K562 (cell line): Measurements from ENCODE around the gene KCNK3. TPM values are rescaled to one million over a fixed set of nuclear protein-coding genes. Genes with fewer than 3 reads are reported as not detected.

Experiments used
- CSDE1 ChIP-seq, 2 experiments: fragments of 450-650 bp; IDR thresholded peaks; 2 replicates each; pipeline ENCODE4 v1.6.1; 2016; ENCODE audit warnings: mild to moderate bottlenecking in 1 of 2
- HDAC2 ChIP-seq: fragments of 450-650 bp; IDR thresholded peaks from 2 replicates; pipeline ENCODE4 v1.6.1; 2016; ENCODE audit warnings: mild to moderate bottlenecking
- KAT7 ChIP-seq: sonication (generic); formaldehyde crosslinking; IDR thresholded peaks from 2 replicates; pipeline ENCODE4 v1.8.0; 2022; ENCODE audit warnings: missing genetic modification reagents, mild to moderate bottlenecking, borderline replicate concordance
- LARP7 ChIP-seq: fragments of 450-650 bp; IDR thresholded peaks from 2 replicates; pipeline ENCODE4 v1.6.1; 2016
- MAFK ChIP-seq: IDR thresholded peaks from 2 replicates; pipeline ENCODE4 v1.6.1; 2011; ENCODE audit warnings: low read length, improper control_type of control experiment
- NFIC ChIP-seq: fragments of 450-650 bp; IDR thresholded peaks from 2 replicates; pipeline ENCODE4 v1.6.1; 2017; ENCODE audit warnings: mild to moderate bottlenecking, inconsistent platforms
- NFRKB ChIP-seq: fragments of 450-650 bp; IDR thresholded peaks from 2 replicates; pipeline ENCODE4 v1.6.1; 2016; ENCODE audit warnings: low read depth
- NFYB ChIP-seq: IDR thresholded peaks from 2 replicates; pipeline ENCODE4 v1.6.1; 2011; ENCODE audit warnings: mild to moderate bottlenecking, moderate library complexity; ENCODE audit not compliant: insufficient read length; ENCODE audit errors: extremely low read depth
- RNF2 ChIP-seq: sonication (generic); IDR thresholded peaks from 2 replicates; pipeline ENCODE4 v1.6.1; 2016
- SMAD4 ChIP-seq: fragments of 250-450 bp; sonication (Bioruptor Pico); conservative IDR thresholded peaks from 2 replicates; pipeline ENCODE4 v1.8.0; 2021; ENCODE audit warnings: inconsistent platforms, mild to moderate bottlenecking, moderate library complexity
- TCF3 ChIP-seq: sonication (generic); formaldehyde crosslinking; IDR thresholded peaks from 2 replicates; pipeline ENCODE4 v1.4.0; 2020; ENCODE audit warnings: mild to moderate bottlenecking, missing genetic modification reagents
- TEAD1 ChIP-seq, 2 experiments: fragments of 450-650 bp in 1 of 2; sonication (generic) in 1 of 2; formaldehyde crosslinking; IDR thresholded peaks; 2 replicates each; pipeline versions ENCODE4 v1.4.0 to v1.8.0; 2020 to 2022; ENCODE audit warnings: mild to moderate bottlenecking in 2 of 2, missing genetic modification reagents in 1 of 2
- ZNF12 ChIP-seq: sonication (generic); formaldehyde crosslinking; IDR thresholded peaks from 2 replicates; pipeline ENCODE4 v1.4.0; 2020; ENCODE audit warnings: mild to moderate bottlenecking, missing genetic modification reagents
- ZNF134 ChIP-seq: fragments of 250-450 bp; sonication (Bioruptor Pico); conservative IDR thresholded peaks from 2 replicates; pipeline ENCODE4 v1.4.0; 2020
- ZNF232 ChIP-seq: sonication (generic); formaldehyde crosslinking; IDR thresholded peaks from 2 replicates; pipeline ENCODE4 v1.8.0; 2022; ENCODE audit warnings: mild to moderate bottlenecking, missing genetic modification reagents
- polyA plus RNA-seq, 8 experiments: library from polyadenylated mRNA; depleted of rRNA in 4 of 8; stranded (reverse) in 5 of 8; unstranded in 3 of 8; fragments of >200 nt; fragmentation: Nextera tagmentation in 2 of 8; fragmentation: Illumina TruSeq in 1 of 8; extraction: Ambion mirVana in 2 of 8; extraction: Trizol in 1 of 8; gene quantifications; 2 replicates each; pipeline versions ENCODE4 v1.2.1 to v1.2.3, GENCODE V29; 2011 to 2014; ENCODE audit warnings: inconsistent platforms in 1 of 8, missing spikeins in 1 of 8
- total RNA-seq, 7 experiments: library from RNA; depleted of rRNA in 6 of 7; stranded (reverse); fragments of >200 nt in 6 of 7; fragmentation: Illumina TruSeq in 2 of 7; extraction: Trizol in 2 of 7; gene quantifications; 2 replicates each; pipeline versions ENCODE4 v1.2.1 to v1.2.3, GENCODE V29; 2011 to 2021; ENCODE audit warnings: low replicate concordance in 1 of 7
- TF ChIP-seq, protein P1 (sequence below), 2 experiments: fragments of 250-450 bp in 1 of 2; fragments of 450-650 bp in 1 of 2; sonication (Bioruptor Pico) in 1 of 2; IDR thresholded peaks; 2 replicates each; pipeline versions ENCODE4 v1.6.1 to v1.8.0; 2016 to 2021; ENCODE audit warnings: mild to moderate bottlenecking in 2 of 2, moderate library complexity in 2 of 2, missing compliant biosample characterization in 1 of 2, missing genetic modification characterization in 1 of 2
- TF ChIP-seq, protein P2 (sequence below): sonication (generic); formaldehyde crosslinking; IDR thresholded peaks from 2 replicates; pipeline ENCODE4 v1.8.0; 2023; ENCODE audit warnings: mild to moderate bottlenecking, missing genetic modification reagents
- TF ChIP-seq, protein P3 (sequence below): fragments of 250-450 bp; sonication (Bioruptor Pico); IDR thresholded peaks from 2 replicates; pipeline ENCODE4 v1.6.1; 2021; ENCODE audit warnings: mild to moderate bottlenecking
- TF ChIP-seq, protein P4 (sequence below), 2 experiments: IDR thresholded peaks; 2 replicates each; pipeline ENCODE4 v1.6.1; 2011; ENCODE audit warnings: borderline replicate concordance in 1 of 2, control low read depth in 1 of 2, low read depth in 1 of 2, low read length in 1 of 2, mild to moderate bottlenecking in 1 of 2, mixed read lengths in 1 of 2, moderate library complexity in 1 of 2; ENCODE audit not compliant: insufficient read depth in 1 of 2, insufficient read length in 1 of 2, poor library complexity in 1 of 2, severe bottlenecking in 1 of 2; ENCODE audit errors: extremely low read depth in 1 of 2
- TF ChIP-seq, protein P5 (sequence below): fragments of 250-450 bp; sonication (Bioruptor Pico); IDR thresholded peaks from 2 replicates; pipeline ENCODE4 v1.8.0; 2022; ENCODE audit warnings: inconsistent platforms

The KCNK3 gene
- total and polyA plus RNA-seq, 9 of the 15 experiments (the other 6 are each of a cell fraction or from before 2014, with no cell fraction given): 0.01 to 0.20 (median 0.07) TPM; not detected in 5

DNA sequence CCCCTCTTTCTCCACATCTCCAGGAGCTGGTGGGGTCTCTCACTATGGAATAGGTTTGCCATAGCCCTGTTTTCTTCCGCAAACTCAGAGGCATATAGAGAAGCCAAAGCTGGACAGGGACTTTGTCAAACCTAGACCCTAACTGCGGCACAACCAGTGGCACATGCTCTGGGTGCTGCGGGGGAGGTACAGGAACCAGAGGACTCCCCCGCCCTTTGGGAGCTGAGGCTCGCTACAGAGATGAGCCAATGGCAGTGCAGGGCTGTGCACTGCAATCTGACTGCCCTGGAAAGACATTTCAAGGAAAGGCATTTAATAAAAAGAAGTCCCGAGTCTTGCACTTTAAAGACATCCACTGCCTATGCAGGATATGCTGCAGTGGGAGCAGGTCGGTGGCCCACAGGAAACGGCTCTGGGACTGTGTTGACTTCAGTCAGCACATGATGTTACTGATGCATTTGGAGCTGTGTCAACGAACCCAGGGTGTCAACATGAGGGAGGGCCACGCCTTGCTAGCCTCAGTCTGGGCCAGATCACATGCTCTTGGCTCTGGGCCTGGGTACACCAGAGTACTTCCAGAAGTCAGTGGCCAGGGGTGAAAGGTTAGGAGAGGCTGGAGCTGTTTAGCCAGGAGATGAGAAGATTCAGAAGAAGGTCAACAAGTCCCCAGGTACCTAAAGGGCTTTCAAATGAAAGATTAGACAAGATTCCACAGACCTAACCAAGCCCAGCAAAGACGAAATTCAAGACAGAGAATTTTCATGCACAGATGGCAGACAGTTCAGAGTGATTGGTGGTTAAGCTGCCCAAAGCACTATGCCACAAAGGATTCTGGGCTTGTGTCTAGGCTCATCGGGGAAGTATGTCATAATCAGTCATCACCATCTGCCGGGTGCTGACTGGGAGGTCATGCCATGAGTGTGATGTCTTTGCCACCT is 79.8 kb downstream of the KCNK3 start (continued):
- TF ChIP-seq NFIC: peak; percentile 55
- TF ChIP-seq SMAD4 (CRISPR knock-in tag): peak; percentile 58; the same call in 1 of the 2 replicates
- TF ChIP-seq ZNF134 (CRISPR knock-in tag): no peak
- no peak for TF ChIP-seq LARP7
- no peak for TF ChIP-seq NFYB
- TF ChIP-seq, protein P1, sequence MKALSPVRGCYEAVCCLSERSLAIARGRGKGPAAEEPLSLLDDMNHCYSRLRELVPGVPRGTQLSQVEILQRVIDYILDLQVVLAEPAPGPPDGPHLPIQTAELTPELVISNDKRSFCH (CRISPR knock-in tag; IDR thresholded peaks at IDR 0.05): no peak
- TF ChIP-seq, protein P1 (tag; IDR thresholded peaks at IDR 0.05): no peak
- no peak for TF ChIP-seq MAFK
- no peak for TF ChIP-seq NFRKB
- TF ChIP-seq RNF2: peak; percentile 52; the same call in 1 of the 2 replicates
- 0 out of 2 replicates have a peak, but pooled peaks have one; percentile 40 for TF ChIP-seq ZNF12 (CRISPR knock-in tag)
- TF ChIP-seq, protein P2, sequence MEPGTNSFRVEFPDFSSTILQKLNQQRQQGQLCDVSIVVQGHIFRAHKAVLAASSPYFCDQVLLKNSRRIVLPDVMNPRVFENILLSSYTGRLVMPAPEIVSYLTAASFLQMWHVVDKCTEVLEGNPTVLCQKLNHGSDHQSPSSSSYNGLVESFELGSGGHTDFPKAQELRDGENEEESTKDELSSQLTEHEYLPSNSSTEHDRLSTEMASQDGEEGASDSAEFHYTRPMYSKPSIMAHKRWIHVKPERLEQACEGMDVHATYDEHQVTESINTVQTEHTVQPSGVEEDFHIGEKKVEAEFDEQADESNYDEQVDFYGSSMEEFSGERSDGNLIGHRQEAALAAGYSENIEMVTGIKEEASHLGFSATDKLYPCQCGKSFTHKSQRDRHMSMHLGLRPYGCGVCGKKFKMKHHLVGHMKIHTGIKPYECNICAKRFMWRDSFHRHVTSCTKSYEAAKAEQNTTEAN (CRISPR knock-in tag): no peak
- no peak for TF ChIP-seq ZNF232
- TF ChIP-seq TCF3 (CRISPR knock-in tag): 0 out of 2 replicates have a peak, but pooled peaks have one; percentile 7
- TF ChIP-seq, protein P3, sequence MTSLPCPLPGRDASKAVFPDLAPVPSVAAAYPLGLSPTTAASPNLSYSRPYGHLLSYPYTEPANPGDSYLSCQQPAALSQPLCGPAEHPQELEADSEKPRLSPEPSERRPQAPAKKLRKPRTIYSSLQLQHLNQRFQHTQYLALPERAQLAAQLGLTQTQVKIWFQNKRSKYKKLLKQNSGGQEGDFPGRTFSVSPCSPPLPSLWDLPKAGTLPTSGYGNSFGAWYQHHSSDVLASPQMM (CRISPR knock-in tag): no peak
- TF ChIP-seq KAT7: no peak
- TF ChIP-seq CSDE1 (IDR thresholded peaks at IDR 0.05): no peak
- TF ChIP-seq, protein P4, sequence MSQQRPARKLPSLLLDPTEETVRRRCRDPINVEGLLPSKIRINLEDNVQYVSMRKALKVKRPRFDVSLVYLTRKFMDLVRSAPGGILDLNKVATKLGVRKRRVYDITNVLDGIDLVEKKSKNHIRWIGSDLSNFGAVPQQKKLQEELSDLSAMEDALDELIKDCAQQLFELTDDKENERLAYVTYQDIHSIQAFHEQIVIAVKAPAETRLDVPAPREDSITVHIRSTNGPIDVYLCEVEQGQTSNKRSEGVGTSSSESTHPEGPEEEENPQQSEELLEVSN (IDR thresholded peaks at IDR 0.05; ENCODE audit: borderline replicate concordance in 1 of 2, extremely low read depth in 1 of 2, insufficient read depth in 1 of 2, insufficient read length in 1 of 2, low read depth in 1 of 2, low read length in 1 of 2, poor library complexity in 1 of 2, severe bottlenecking in 1 of 2): peak in 1 of 2 experiments; percentile 86
- 0 out of 2 replicates have a peak, but pooled peaks have one; percentile 18 for TF ChIP-seq HDAC2
- 0 out of 4 replicates have a peak, but pooled peaks of 1 of the 2 experiments have one; percentile 10 for TF ChIP-seq TEAD1 (CRISPR knock-in tag; IDR thresholded peaks at IDR 0.05)
- TF ChIP-seq, protein P5, sequence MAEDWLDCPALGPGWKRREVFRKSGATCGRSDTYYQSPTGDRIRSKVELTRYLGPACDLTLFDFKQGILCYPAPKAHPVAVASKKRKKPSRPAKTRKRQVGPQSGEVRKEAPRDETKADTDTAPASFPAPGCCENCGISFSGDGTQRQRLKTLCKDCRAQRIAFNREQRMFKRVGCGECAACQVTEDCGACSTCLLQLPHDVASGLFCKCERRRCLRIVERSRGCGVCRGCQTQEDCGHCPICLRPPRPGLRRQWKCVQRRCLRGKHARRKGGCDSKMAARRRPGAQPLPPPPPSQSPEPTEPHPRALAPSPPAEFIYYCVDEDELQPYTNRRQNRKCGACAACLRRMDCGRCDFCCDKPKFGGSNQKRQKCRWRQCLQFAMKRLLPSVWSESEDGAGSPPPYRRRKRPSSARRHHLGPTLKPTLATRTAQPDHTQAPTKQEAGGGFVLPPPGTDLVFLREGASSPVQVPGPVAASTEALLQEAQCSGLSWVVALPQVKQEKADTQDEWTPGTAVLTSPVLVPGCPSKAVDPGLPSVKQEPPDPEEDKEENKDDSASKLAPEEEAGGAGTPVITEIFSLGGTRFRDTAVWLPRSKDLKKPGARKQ (CRISPR knock-in tag): no peak
